SK-N-SH (cell line): ENCODE results near the gene SIPA1. TPM values are rescaled to one million over a fixed set of nuclear protein-coding genes. Genes with fewer than 3 reads are reported as not detected.

Experiments used
- CTCF ChIA-PET: fragments of 300-600, 350-600 bp; formaldehyde crosslinking; extraction: SDS; loops from one replicate; lab custom pipeline; 2021; lab: Yijun Ruan, JAX
- POLR2A ChIA-PET: fragments of 350-600 bp; sonication (Branson Sonifier 250); formaldehyde crosslinking; extraction: SDS; loops from one replicate; lab custom pipeline; 2020; ENCODE audit warnings: antibody characterized with exemption, inconsistent platforms; lab: Yijun Ruan, JAX
- DNase-seq: peaks from one replicate; pipeline ENCODE4 v3.0.0; 2012
- H2AFZ ChIP-seq: fragments of 200-600 bp; sonication (generic); 2 replicates; pipeline ENCODE4 v1.8.1; 2016; ENCODE audit warnings: antibody characterized with exemption, mild to moderate bottlenecking, low read depth
- H3F3A ChIP-seq: fragments of 200-600 bp; sonication (generic); replicated peaks from 2 replicates; pipeline ENCODE3; 2016; ENCODE audit warnings: antibody characterized with exemption, mild to moderate bottlenecking; ENCODE audit not compliant: insufficient read depth
- H3K27ac ChIP-seq, 2 experiments: fragments of 200-500 bp in 1 of 2; fragments of 200-600 bp in 1 of 2; sonication (Bioruptor generic) in 1 of 2; sonication (generic), shearing (Covaris generic) in 1 of 2; 2 replicates each; pipeline versions ENCODE4 v1.5.1 to v1.6.1; 2014 to 2016; ENCODE audit warnings: low read depth in 2 of 2, inconsistent platforms in 1 of 2, low read length in 1 of 2, mild to moderate bottlenecking in 1 of 2, mixed read lengths in 1 of 2
- H3K27me3 ChIP-seq: fragments of 200-600 bp; sonication (generic), shearing (Covaris generic); 2 replicates; pipeline ENCODE4 v1.6.1; 2016; ENCODE audit warnings: mixed run types; ENCODE audit not compliant: insufficient read depth
- H3K36me3 ChIP-seq, 2 experiments: fragments of 200-500 bp in 1 of 2; fragments of 200-600 bp in 1 of 2; sonication (Bioruptor generic) in 1 of 2; sonication (generic) in 1 of 2; replicated peaks in 1 of 2; 2 replicates each; pipeline versions ENCODE3 to v1.5.1; 2014 to 2016; ENCODE audit warnings: low read length in 1 of 2, mild to moderate bottlenecking in 1 of 2; ENCODE audit not compliant: insufficient read depth in 2 of 2, control insufficient read depth in 1 of 2
- H3K4me1 ChIP-seq, 2 experiments: fragments of 200-500 bp in 1 of 2; fragments of 200-600 bp in 1 of 2; sonication (Bioruptor generic) in 1 of 2; sonication (generic), shearing (Covaris generic) in 1 of 2; 2 replicates each; pipeline versions ENCODE4 v1.5.1 to v1.6.1; 2014 to 2016; ENCODE audit warnings: low read depth in 1 of 2, low read length in 1 of 2, mixed run types in 1 of 2; ENCODE audit not compliant: insufficient read depth in 2 of 2, control insufficient read depth in 1 of 2
- H3K4me2 ChIP-seq: fragments of 200-600 bp; sonication (generic), shearing (Covaris generic); 2 replicates; pipeline ENCODE4 v1.6.1; 2017; ENCODE audit warnings: mixed run types
- H3K4me3 ChIP-seq, 2 experiments: fragments of 200-500 bp in 1 of 2; fragments of 200-600 bp in 1 of 2; sonication (Bioruptor generic) in 1 of 2; sonication (generic), shearing (Covaris generic) in 1 of 2; 2 replicates each; pipeline versions ENCODE4 v1.5.1 to v1.8.1; 2014 to 2016; ENCODE audit warnings: low read depth in 2 of 2, inconsistent platforms in 1 of 2, low read length in 1 of 2, mild to moderate bottlenecking in 1 of 2, mixed read lengths in 1 of 2, moderate library complexity in 1 of 2
- H3K79me2 ChIP-seq: fragments of 200-600 bp; sonication (generic); 2 replicates; pipeline ENCODE4 v1.8.1; 2017; ENCODE audit warnings: mild to moderate bottlenecking; ENCODE audit not compliant: insufficient read depth
- H3K9ac ChIP-seq: fragments of 200-600 bp; sonication (generic); 2 replicates; pipeline ENCODE4 v1.6.1; 2017; ENCODE audit warnings: mixed run types
- H3K9me2 ChIP-seq: fragments of 200-600 bp; sonication (generic); 2 replicates; pipeline ENCODE4 v1.6.1; 2017; ENCODE audit warnings: mixed run types
- H3K9me3 ChIP-seq: fragments of 200-600 bp; sonication (generic); 2 replicates; pipeline ENCODE4 v1.6.1; 2017; ENCODE audit warnings: mixed run types, mild to moderate bottlenecking, moderate library complexity
- H4K20me1 ChIP-seq: fragments of 200-600 bp; sonication (generic); 2 replicates; pipeline ENCODE4 v1.6.1; 2017; ENCODE audit warnings: mild to moderate bottlenecking, mixed run types; ENCODE audit not compliant: insufficient read depth
- EZH2phosphoT487 ChIP-seq: fragments of 200-600 bp; sonication (generic); IDR thresholded peaks from 2 replicates; pipeline ENCODE4 v1.6.1; 2017; ENCODE audit warnings: low read depth, mixed run types, mild to moderate bottlenecking, antibody characterized with exemption, moderate library complexity, borderline replicate concordance
- FOSL2 ChIP-seq: IDR thresholded peaks from 2 replicates; pipeline ENCODE4 v1.4.0; 2012; ENCODE audit warnings: low read depth, mild to moderate bottlenecking, moderate library complexity, borderline replicate concordance
- FOXJ3 ChIP-seq: sonication (generic); formaldehyde crosslinking; IDR thresholded peaks from 2 replicates; pipeline ENCODE4 v1.5.1; 2020; ENCODE audit warnings: mild to moderate bottlenecking, missing genetic modification reagents
- FOXM1 ChIP-seq: IDR thresholded peaks from 2 replicates; pipeline ENCODE4 v1.4.0; 2012; ENCODE audit warnings: low read depth, mild to moderate bottlenecking
- GABPA ChIP-seq: IDR thresholded peaks from 2 replicates; pipeline ENCODE4 v1.4.0; 2012; ENCODE audit warnings: low read depth, mild to moderate bottlenecking
- GATA2 ChIP-seq: sonication (generic); formaldehyde crosslinking; IDR thresholded peaks from 2 replicates; pipeline ENCODE4 v1.5.0; 2020; ENCODE audit warnings: mild to moderate bottlenecking, missing genetic modification reagents
- MXI1 ChIP-seq: IDR thresholded peaks from 2 replicates; pipeline ENCODE4 v1.6.1; 2012; ENCODE audit warnings: mild to moderate bottlenecking, low read depth, low read length, improper control_type of control experiment
- NFIC ChIP-seq: IDR thresholded peaks from 2 replicates; pipeline ENCODE4 v1.4.0; 2012; ENCODE audit warnings: borderline replicate concordance
- NRF1 ChIP-seq: IDR thresholded peaks from 2 replicates; pipeline ENCODE4 v1.6.1; 2012; ENCODE audit warnings: low read depth, mild to moderate bottlenecking, low read length
- POLR2AphosphoS5 ChIP-seq: IDR thresholded peaks from 2 replicates; pipeline ENCODE4 v1.6.1; 2012; ENCODE audit warnings: low read depth, low read length
- RCOR1 ChIP-seq: fragments of 150-350 bp; IDR thresholded peaks from 2 replicates; pipeline ENCODE4 v1.6.1; 2017; ENCODE audit warnings: antibody characterized with exemption, low read length
- SIN3A ChIP-seq: IDR thresholded peaks from 2 replicates; pipeline ENCODE4 v1.6.1; 2012; ENCODE audit warnings: low read depth, mild to moderate bottlenecking, low read length, moderate library complexity, borderline replicate concordance
- SMC3 ChIP-seq: IDR thresholded peaks from 2 replicates; pipeline ENCODE4 v1.6.1; 2012; ENCODE audit warnings: low read depth, low read length, improper control_type of control experiment
- TCF12 ChIP-seq: IDR thresholded peaks from 2 replicates; pipeline ENCODE4 v1.4.0; 2012
- TEAD4 ChIP-seq: IDR thresholded peaks from 2 replicates; pipeline ENCODE4 v1.4.0; 2012; ENCODE audit warnings: mild to moderate bottlenecking, borderline replicate concordance; ENCODE audit not compliant: insufficient read depth
- YY1 ChIP-seq: IDR thresholded peaks from 2 replicates; pipeline ENCODE4 v1.4.0; 2012; ENCODE audit warnings: low read depth, mild to moderate bottlenecking
- WGBS: methylation state at CpG from one replicate; pipeline ENCODE4 v1.1.6; 2017; ENCODE audit warnings: low lambda C conversion rate; 5-methylcytosine and 5-hydroxymethylcytosine counted together
- polyA plus RNA-seq, 3 experiments: library from polyadenylated mRNA; depleted of rRNA; stranded (reverse); fragments of >200 nt; gene quantifications; 2 replicates each; pipeline ENCODE4 v1.2.3, GENCODE V29; 2012
- TF ChIP-seq, protein P1 (sequence below): IDR thresholded peaks from 2 replicates; pipeline ENCODE4 v1.4.0; 2012; ENCODE audit warnings: low read depth, borderline replicate concordance
- TF ChIP-seq, protein P2 (sequence below): IDR thresholded peaks from 2 replicates; pipeline ENCODE4 v1.6.1; 2012; ENCODE audit warnings: mild to moderate bottlenecking, low read depth, low read length, moderate library complexity
- TF ChIP-seq, protein P3 (sequence below): fragments of 150-350 bp; IDR thresholded peaks from 2 replicates; pipeline ENCODE4 v1.6.1; 2016; ENCODE audit warnings: mild to moderate bottlenecking, low read depth, low read length
- TF ChIP-seq, protein P4 (sequence below): IDR thresholded peaks from 2 replicates; pipeline ENCODE4 v1.4.0; 2012; ENCODE audit warnings: low read depth, borderline replicate concordance

SIPA1 gene
- polyA plus RNA-seq, 1 of the 3 experiments (the other 2 are of a cell fraction): 18.7 TPM

DNA sequence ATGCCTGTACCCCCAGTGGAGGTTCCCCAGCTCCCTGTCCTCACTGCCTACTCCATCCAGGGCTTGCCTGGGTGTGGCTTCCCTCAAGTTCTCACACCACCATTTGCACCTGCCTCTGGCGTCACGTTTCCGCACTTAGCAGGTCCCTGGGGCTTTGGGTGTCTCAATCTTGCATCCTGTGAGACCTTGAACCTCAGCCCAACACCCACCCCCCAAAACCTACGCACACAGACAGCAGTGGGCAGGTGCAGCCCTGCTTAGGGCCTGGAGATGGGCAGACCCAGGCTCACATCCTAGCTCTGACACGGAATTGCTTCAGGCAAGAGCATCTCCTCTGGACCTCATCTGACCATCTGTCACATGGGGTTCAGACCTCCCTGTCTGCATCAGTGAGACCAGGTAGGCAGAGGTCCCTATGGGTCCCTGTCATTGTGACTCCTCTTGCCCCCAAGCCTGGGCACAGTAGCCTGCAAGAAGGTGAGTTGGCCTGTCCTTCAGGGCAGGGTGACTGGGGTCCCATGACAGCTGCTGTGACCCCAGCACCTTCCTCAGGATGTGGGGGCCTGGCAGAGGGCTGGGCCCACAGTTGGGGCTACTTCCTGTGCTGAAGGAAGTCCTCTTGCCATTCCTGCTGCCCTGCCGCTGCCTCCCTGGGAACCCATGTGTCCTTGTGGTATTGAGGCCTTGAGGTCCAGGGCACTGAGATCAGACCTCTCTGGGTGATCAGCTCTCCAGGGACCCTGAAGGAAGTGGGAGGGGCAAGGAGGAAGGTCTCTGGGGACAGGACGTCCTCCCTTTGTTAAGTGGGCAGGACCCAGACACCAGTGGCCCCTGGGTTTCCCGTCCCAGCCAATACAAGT lies 2.0 kb downstream of the SIPA1 start:
- ChIA-PET POLR2A (interaction anchor here (1.1 to 3.9 kb wide), 2 partner anchors 13 to 80 kb away, joined by 3 to 25 read pairs; no protein-coding TSS in a partner anchor), CTCF (interaction anchor here (1.1 to 4.5 kb wide), 4 partner anchors 9 to 179 kb away, joined by 3 to 42 read pairs (median 10); no protein-coding TSS in a partner anchor)
- Histone ChIP-seq H3K27ac (no peak overlapping the region; a peak in 1 of 4 replicates), H2AFZ (no peak overlapping the region), H3K9ac (no peak overlapping the region), H3K4me3 (no peak overlapping the region), H3F3A (peaks cover 24% of the 10 kb centered on the region)
- TF ChIP-seq, protein P1, sequence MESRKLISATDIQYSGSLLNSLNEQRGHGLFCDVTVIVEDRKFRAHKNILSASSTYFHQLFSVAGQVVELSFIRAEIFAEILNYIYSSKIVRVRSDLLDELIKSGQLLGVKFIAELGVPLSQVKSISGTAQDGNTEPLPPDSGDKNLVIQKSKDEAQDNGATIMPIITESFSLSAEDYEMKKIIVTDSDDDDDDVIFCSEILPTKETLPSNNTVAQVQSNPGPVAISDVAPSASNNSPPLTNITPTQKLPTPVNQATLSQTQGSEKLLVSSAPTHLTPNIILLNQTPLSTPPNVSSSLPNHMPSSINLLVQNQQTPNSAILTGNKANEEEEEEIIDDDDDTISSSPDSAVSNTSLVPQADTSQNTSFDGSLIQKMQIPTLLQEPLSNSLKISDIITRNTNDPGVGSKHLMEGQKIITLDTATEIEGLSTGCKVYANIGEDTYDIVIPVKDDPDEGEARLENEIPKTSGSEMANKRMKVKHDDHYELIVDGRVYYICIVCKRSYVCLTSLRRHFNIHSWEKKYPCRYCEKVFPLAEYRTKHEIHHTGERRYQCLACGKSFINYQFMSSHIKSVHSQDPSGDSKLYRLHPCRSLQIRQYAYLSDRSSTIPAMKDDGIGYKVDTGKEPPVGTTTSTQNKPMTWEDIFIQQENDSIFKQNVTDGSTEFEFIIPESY: no peak
- no peak for TF ChIP-seq TCF12
- no peak for TF ChIP-seq NFIC
- TF ChIP-seq NRF1: no peak
- no peak for TF ChIP-seq RCOR1
- TF ChIP-seq GATA2 (CRISPR knock-in tag): no peak
- TF ChIP-seq, protein P2, sequence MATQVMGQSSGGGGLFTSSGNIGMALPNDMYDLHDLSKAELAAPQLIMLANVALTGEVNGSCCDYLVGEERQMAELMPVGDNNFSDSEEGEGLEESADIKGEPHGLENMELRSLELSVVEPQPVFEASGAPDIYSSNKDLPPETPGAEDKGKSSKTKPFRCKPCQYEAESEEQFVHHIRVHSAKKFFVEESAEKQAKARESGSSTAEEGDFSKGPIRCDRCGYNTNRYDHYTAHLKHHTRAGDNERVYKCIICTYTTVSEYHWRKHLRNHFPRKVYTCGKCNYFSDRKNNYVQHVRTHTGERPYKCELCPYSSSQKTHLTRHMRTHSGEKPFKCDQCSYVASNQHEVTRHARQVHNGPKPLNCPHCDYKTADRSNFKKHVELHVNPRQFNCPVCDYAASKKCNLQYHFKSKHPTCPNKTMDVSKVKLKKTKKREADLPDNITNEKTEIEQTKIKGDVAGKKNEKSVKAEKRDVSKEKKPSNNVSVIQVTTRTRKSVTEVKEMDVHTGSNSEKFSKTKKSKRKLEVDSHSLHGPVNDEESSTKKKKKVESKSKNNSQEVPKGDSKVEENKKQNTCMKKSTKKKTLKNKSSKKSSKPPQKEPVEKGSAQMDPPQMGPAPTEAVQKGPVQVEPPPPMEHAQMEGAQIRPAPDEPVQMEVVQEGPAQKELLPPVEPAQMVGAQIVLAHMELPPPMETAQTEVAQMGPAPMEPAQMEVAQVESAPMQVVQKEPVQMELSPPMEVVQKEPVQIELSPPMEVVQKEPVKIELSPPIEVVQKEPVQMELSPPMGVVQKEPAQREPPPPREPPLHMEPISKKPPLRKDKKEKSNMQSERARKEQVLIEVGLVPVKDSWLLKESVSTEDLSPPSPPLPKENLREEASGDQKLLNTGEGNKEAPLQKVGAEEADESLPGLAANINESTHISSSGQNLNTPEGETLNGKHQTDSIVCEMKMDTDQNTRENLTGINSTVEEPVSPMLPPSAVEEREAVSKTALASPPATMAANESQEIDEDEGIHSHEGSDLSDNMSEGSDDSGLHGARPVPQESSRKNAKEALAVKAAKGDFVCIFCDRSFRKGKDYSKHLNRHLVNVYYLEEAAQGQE: no peak
- no peak for TF ChIP-seq TEAD4
- TF ChIP-seq GABPA: no peak
- no peak for TF ChIP-seq EZH2phosphoT487
- no peak for TF ChIP-seq YY1
- TF ChIP-seq SMC3: no peak
- TF ChIP-seq, protein P3, sequence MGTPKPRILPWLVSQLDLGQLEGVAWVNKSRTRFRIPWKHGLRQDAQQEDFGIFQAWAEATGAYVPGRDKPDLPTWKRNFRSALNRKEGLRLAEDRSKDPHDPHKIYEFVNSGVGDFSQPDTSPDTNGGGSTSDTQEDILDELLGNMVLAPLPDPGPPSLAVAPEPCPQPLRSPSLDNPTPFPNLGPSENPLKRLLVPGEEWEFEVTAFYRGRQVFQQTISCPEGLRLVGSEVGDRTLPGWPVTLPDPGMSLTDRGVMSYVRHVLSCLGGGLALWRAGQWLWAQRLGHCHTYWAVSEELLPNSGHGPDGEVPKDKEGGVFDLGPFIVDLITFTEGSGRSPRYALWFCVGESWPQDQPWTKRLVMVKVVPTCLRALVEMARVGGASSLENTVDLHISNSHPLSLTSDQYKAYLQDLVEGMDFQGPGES: no peak
- TF ChIP-seq POLR2AphosphoS5: no peak
- no peak for TF ChIP-seq FOSL2
- no peak for TF ChIP-seq FOXM1
- no peak for TF ChIP-seq SIN3A
- TF ChIP-seq FOXJ3 (CRISPR knock-in tag): no peak
- TF ChIP-seq, protein P4, sequence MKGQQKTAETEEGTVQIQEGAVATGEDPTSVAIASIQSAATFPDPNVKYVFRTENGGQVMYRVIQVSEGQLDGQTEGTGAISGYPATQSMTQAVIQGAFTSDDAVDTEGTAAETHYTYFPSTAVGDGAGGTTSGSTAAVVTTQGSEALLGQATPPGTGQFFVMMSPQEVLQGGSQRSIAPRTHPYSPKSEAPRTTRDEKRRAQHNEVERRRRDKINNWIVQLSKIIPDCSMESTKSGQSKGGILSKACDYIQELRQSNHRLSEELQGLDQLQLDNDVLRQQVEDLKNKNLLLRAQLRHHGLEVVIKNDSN: no peak
- TF ChIP-seq MXI1: no peak
- TF ChIP-seq, all 33 proteins: peak for 0
- Histone ChIP-seq H3K4me1 (peaks cover 5 to 25% of the 10 kb centered on the region in 2 experiments; a peak in 3 of 4 replicates), H3K9me3 (no peaks in the 10 kb centered on the region), H3K79me2 (peaks cover 16% of the 10 kb centered on the region), H4K20me1 (peaks cover 9% of the 10 kb centered on the region), H3K4me2 (no peak overlapping the region), H3K36me3 (peaks cover 0 to 26% of the 10 kb centered on the region in 2 experiments), H3K9me2 (no peaks in the 10 kb centered on the region), H3K27me3 (no peaks in the 10 kb centered on the region)
- 96% methylated on average over 7 of the region's 8 CpGs for WGBS
- no peak for DNase-seq
